Breast epithelium (tissue), 4 donors: Measurements from ENCODE around the gene RYR3. TPM values are rescaled to one million over a fixed set of nuclear protein-coding genes. Genes with fewer than 3 reads are reported as not detected.

Experiments
- DNase-seq, 2 donors: peaks; one replicate each; pipeline ENCODE4 v3.0.0-alpha.2; 2019; ENCODE audit warnings: low spot score in 2 of 2
- H3K27ac ChIP-seq, 2 donors: fragments of 200-600 bp; sonication (generic) in 1 of 2; one replicate each; pipeline ENCODE4 v1.5.1; 2016 to 2019; ENCODE audit warnings: mild to moderate bottlenecking in 1 of 2
- H3K27me3 ChIP-seq, 2 donors: fragments of 200-600 bp; sonication (generic) in 1 of 2; one replicate each; pipeline versions ENCODE4 v1.5.1 to v1.6.0; 2017 to 2019; ENCODE audit warnings: control low read depth in 1 of 2, mild to moderate bottlenecking in 1 of 2
- H3K36me3 ChIP-seq: fragments of 200-600 bp; one replicate; pipeline ENCODE4 v1.5.1; 2019
- H3K4me1 ChIP-seq, 2 donors: fragments of 200-600 bp; sonication (generic); one replicate each; pipeline ENCODE4 v1.5.1; 2016 to 2019; ENCODE audit warnings: control low read depth in 1 of 2
- H3K4me3 ChIP-seq, 3 donors: fragments of 200-600 bp; sonication (generic); 1 replicate in 2 of 3; 2 replicates in 1 of 3; pipeline ENCODE4 v1.5.1; 2016 to 2019; ENCODE audit warnings: mild to moderate bottlenecking in 3 of 3, moderate library complexity in 2 of 3
- H3K9me3 ChIP-seq, 2 donors: fragments of 200-600 bp; sonication (generic) in 1 of 2; one replicate each; pipeline ENCODE4 v1.5.1; 2016 to 2019; ENCODE audit warnings: control low read depth in 1 of 2
- CTCF ChIP-seq, 3 donors: fragments of 450-650 bp; IDR thresholded peaks; one replicate each; pipeline ENCODE4 v1.5.1; 2016 to 2017; ENCODE audit warnings: antibody characterized with exemption in 3 of 3, mild to moderate bottlenecking in 3 of 3, moderate library complexity in 3 of 3
- POLR2A ChIP-seq: fragments of 450-650 bp; IDR thresholded peaks from one replicate; pipeline ENCODE4 v1.6.1; 2016; ENCODE audit warnings: antibody characterized with exemption, mild to moderate bottlenecking, moderate library complexity
- POLR2AphosphoS5 ChIP-seq, 3 donors: sonication (generic); formaldehyde crosslinking; IDR thresholded peaks; one replicate each; pipeline ENCODE4 v1.6.1; 2017; ENCODE audit warnings: antibody characterized with exemption in 3 of 3
- intact Hi-C: fragments of 100-400 bp; cut with DNase I; formaldehyde crosslinking; loops from one replicate; pipeline ENCODE4 v1.15.1; 2023; ENCODE audit warnings: low total_unique reads
- total RNA-seq, 3 donors: library from RNA; depleted of rRNA; stranded (reverse); fragments of >200 nt; gene quantifications; one replicate each; pipeline ENCODE4 v1.1.0, GENCODE V29; 2016

Gene RYR3
- total RNA-seq, 3 donors from 2014 or later, result 1.8 to 4.2 (median 2.6) TPM

GRCh38 chr15:33438396-33438795 lies 127.6 kb downstream of the RYR3 start:
- Histone ChIP-seq H3K27ac (no peak overlapping the region), H3K36me3 (no peaks in the 10 kb centered on the region), H3K9me3 (peaks cover 0 to 14% of the 10 kb centered on the region in 2 donors), H3K27me3 (no peaks in the 10 kb centered on the region), H3K4me1 (no peaks in the 10 kb centered on the region), H3K4me3 (no peak overlapping the region)
- intact Hi-C loops, result no loop called here
- DNase-seq, result no peak
- no peak for TF ChIP-seq CTCF (IDR thresholded peaks at IDR 0.05)
- no peak for TF ChIP-seq POLR2AphosphoS5 (IDR thresholded peaks at IDR 0.05)
- no peak for TF ChIP-seq POLR2A

- intact Hi-C loops, result no loop called here
- H3K27ac ChIP-seq, result no peak overlapping the region
- no peaks in the 10 kb centered on the region for H3K36me3 ChIP-seq
- H3K4me1 ChIP-seq, result no peaks in the 10 kb centered on the region
- no peak for DNase-seq
- peaks cover 0 to 3% of the 10 kb centered on the region in 2 donors for H3K9me3 ChIP-seq
- no peak overlapping the region for H3K4me3 ChIP-seq
- no peaks in the 10 kb centered on the region for H3K27me3 ChIP-seq
- TF ChIP-seq POLR2A (no peak), CTCF (IDR thresholded peaks at IDR 0.05) (no peak), POLR2AphosphoS5 (IDR thresholded peaks at IDR 0.05) (no peak)
Observed at GRCh38 chr15:33440900-33441299, 130.1 kb downstream of the RYR3 start.

- no peak for TF ChIP-seq POLR2AphosphoS5 (IDR thresholded peaks at IDR 0.05)
- Histone ChIP-seq H3K4me3 (no peak overlapping the region), H3K9me3 (no peaks in the 10 kb centered on the region), H3K27ac (no peak overlapping the region), H3K4me1 (no peaks in the 10 kb centered on the region), H3K36me3 (no peaks in the 10 kb centered on the region), H3K27me3 (no peaks in the 10 kb centered on the region)
- no peak for DNase-seq
- intact Hi-C loops, result no loop called here
Observed at GRCh38 chr15:33442449-33442848, 131.7 kb downstream of the RYR3 start.

GRCh38 chr15:33443708-33444107 lies 132.9 kb downstream of the RYR3 start:
- Histone ChIP-seq H3K27me3 (no peaks in the 10 kb centered on the region), H3K4me1 (no peaks in the 10 kb centered on the region), H3K9me3 (no peaks in the 10 kb centered on the region), H3K4me3 (no peak overlapping the region), H3K27ac (no peak overlapping the region), H3K36me3 (no peaks in the 10 kb centered on the region)
- intact Hi-C loops, result no loop called here
- DNase-seq, result no peak
- TF ChIP-seq CTCF (IDR thresholded peaks at IDR 0.05) (no peak), POLR2AphosphoS5 (IDR thresholded peaks at IDR 0.05) (no peak), POLR2A (no peak)

- no peaks in the 10 kb centered on the region for H3K36me3 ChIP-seq
- no peak overlapping the region for H3K4me3 ChIP-seq
- intact Hi-C loops, result no loop called here
- H3K27ac ChIP-seq, result no peak overlapping the region
- no peaks in the 10 kb centered on the region for H3K9me3 ChIP-seq
- DNase-seq, result no peak
- H3K4me1 ChIP-seq, result no peaks in the 10 kb centered on the region
- TF ChIP-seq POLR2AphosphoS5 (IDR thresholded peaks at IDR 0.05) (no peak), CTCF (IDR thresholded peaks at IDR 0.05) (no peak), POLR2A (no peak)
- no peaks in the 10 kb centered on the region for H3K27me3 ChIP-seq
Observed at GRCh38 chr15:33445984-33446383, 135.2 kb downstream of the RYR3 start.

GRCh38 chr15:33448151-33448550 lies 137.4 kb downstream of the RYR3 start:
- H3K27me3 ChIP-seq, result no peaks in the 10 kb centered on the region
- no peaks in the 10 kb centered on the region for H3K36me3 ChIP-seq
- H3K27ac ChIP-seq, result no peak overlapping the region
- no peaks in the 10 kb centered on the region for H3K9me3 ChIP-seq
- DNase-seq, result no peak
- no peaks in the 10 kb centered on the region for H3K4me1 ChIP-seq
- H3K4me3 ChIP-seq, result no peak overlapping the region
- no peak for TF ChIP-seq POLR2A
- TF ChIP-seq CTCF (IDR thresholded peaks at IDR 0.05), result no peak
- TF ChIP-seq POLR2AphosphoS5 (IDR thresholded peaks at IDR 0.05), result no peak
- intact Hi-C loops, result no loop called here
